Smooth muscle cell (in vitro differentiated cells): ENCODE measurements around the gene NCKAP1. TPM values are rescaled to one million over a fixed set of nuclear protein-coding genes. Genes with fewer than 3 reads are reported as not detected.

Experiments used
- DNase-seq: peaks from one replicate; lab custom pipeline; 2025; ENCODE audit not compliant: unreplicated experiment; lab: John Stamatoyannopoulos, UW
- H2AFZ ChIP-seq: fragments of 200-600 bp; sonication (generic); 2 replicates; pipeline ENCODE4 v1.6.0; 2016; ENCODE audit warnings: antibody characterized with exemption, low read depth, mild to moderate bottlenecking
- H3F3A ChIP-seq: fragments of 200-600 bp; sonication (generic); 2 replicates; pipeline ENCODE4 v1.6.0; 2017; ENCODE audit warnings: antibody characterized with exemption, low read depth
- H3K27ac ChIP-seq: fragments of 200-600 bp; sonication (generic); 2 replicates; pipeline ENCODE4 v1.5.1; 2016; ENCODE audit warnings: low read depth, mild to moderate bottlenecking
- H3K27me3 ChIP-seq: fragments of 200-600 bp; sonication (generic); 2 replicates; pipeline ENCODE4 v1.6.1; 2016; ENCODE audit warnings: low read depth, mild to moderate bottlenecking
- H3K36me3 ChIP-seq: fragments of 200-600 bp; sonication (generic); 2 replicates; pipeline ENCODE4 v1.5.1; 2016; ENCODE audit warnings: low read depth
- H3K4me1 ChIP-seq: fragments of 200-600 bp; sonication (generic); 2 replicates; pipeline ENCODE4 v1.5.1; 2016; ENCODE audit warnings: low read depth
- H3K4me2 ChIP-seq: fragments of 200-600 bp; sonication (generic); 2 replicates; pipeline ENCODE4 v1.6.0; 2016; ENCODE audit warnings: mild to moderate bottlenecking
- H3K4me3 ChIP-seq: fragments of 200-600 bp; sonication (generic); 2 replicates; pipeline ENCODE4 v1.5.1; 2016; ENCODE audit warnings: mild to moderate bottlenecking
- H3K79me2 ChIP-seq: fragments of 200-600 bp; sonication (generic); 2 replicates; pipeline ENCODE4 v1.6.0; 2016; ENCODE audit warnings: low read depth, mild to moderate bottlenecking
- H3K9ac ChIP-seq: fragments of 200-600 bp; sonication (generic); 2 replicates; pipeline ENCODE4 v1.6.0; 2016; ENCODE audit warnings: low read depth
- H3K9me3 ChIP-seq: fragments of 200-600 bp; sonication (generic); replicated peaks from 2 replicates; pipeline ENCODE4 v1.5.1; 2016; ENCODE audit warnings: low read depth
- H4K20me1 ChIP-seq: fragments of 200-600 bp; sonication (generic); 2 replicates; pipeline ENCODE4 v1.6.0; 2016; ENCODE audit warnings: low read depth
- CTCF ChIP-seq: fragments of 200-600 bp; sonication (generic); IDR thresholded peaks from 2 replicates; pipeline ENCODE4 v1.5.1; 2017; ENCODE audit warnings: borderline replicate concordance, mild to moderate bottlenecking, antibody characterized with exemption; ENCODE audit not compliant: insufficient read depth, poor library complexity, severe bottlenecking
- WGBS: methylation state at CpG from one replicate; pipeline ENCODE4 v1.1.7; 2016; ENCODE audit warnings: low lambda C conversion rate; 5-methylcytosine and 5-hydroxymethylcytosine counted together
- polyA plus RNA-seq: library from polyadenylated mRNA; unstranded; fragments of >200 nt; fragmentation: Nextera tagmentation; extraction: Ambion mirVana; gene quantifications from 2 replicates; pipeline ENCODE4 v1.2.1, GENCODE V29; 2016
- total RNA-seq: library from RNA; depleted of rRNA; stranded (reverse); fragments of >200 nt; gene quantifications from 2 replicates; pipeline ENCODE4 v1.2.3, GENCODE V29; 2014

The NCKAP1 gene
- total RNA-seq = 209 and 210 TPM in 2 replicates
- polyA plus RNA-seq = 54.2 and 60.4 TPM in 2 replicates

- Histone ChIP-seq H3K4me1 (peaks cover 30% of the 10 kb centered on the region), H3F3A (peaks cover 16% of the 10 kb centered on the region), H3K9ac (peak within 1 kb of the TSS; percentile 95), H3K4me2 (peak within 1 kb of the TSS; percentile 87), H3K27me3 (no peaks in the 10 kb centered on the region), H4K20me1 (peaks cover 35% of the 10 kb centered on the region), H3K9me3 (no peaks in the 10 kb centered on the region), H2AFZ (peak within 1 kb of the TSS; percentile 99), H3K36me3 (no peaks in the 10 kb centered on the region), H3K4me3 (peak within 1 kb of the TSS; percentile 64), H3K79me2 (peaks cover 39% of the 10 kb centered on the region), H3K27ac (peak within 1 kb of the TSS; percentile 93)
- peak; percentile 89 for DNase-seq
- 8% methylated on average over 32 of the region's 68 CpGs for WGBS
- TF ChIP-seq CTCF = peak; percentile 95
These were observed at the start of gene NCKAP1 for GRCh38 chr2:183038341-183039300. Gene NCKAP1, minus strand, starts transcription at chr2:183038457. Its CDS starts 358 bp downstream, at chr2:183038099.

GRCh38 chr2:183081911-183082310 is 43.7 kb upstream of the NCKAP1 start:
- no peak overlapping the region for H3K4me3 ChIP-seq
- no peak overlapping the region for H3K9ac ChIP-seq
- H3K36me3 ChIP-seq = no peaks in the 10 kb centered on the region
- peaks cover 3% of the 10 kb centered on the region for H3K4me1 ChIP-seq
- no peaks in the 10 kb centered on the region for H3K9me3 ChIP-seq
- H3K79me2 ChIP-seq = no peaks in the 10 kb centered on the region
- no peaks in the 10 kb centered on the region for H3K27me3 ChIP-seq
- WGBS = 44% methylated on average over 1 of the region's 1 CpG
- no peak overlapping the region for H3K4me2 ChIP-seq
- H4K20me1 ChIP-seq = no peaks in the 10 kb centered on the region
- TF ChIP-seq CTCF = no peak
- DNase-seq = no peak
- H3F3A ChIP-seq = no peaks in the 10 kb centered on the region
- H2AFZ ChIP-seq = no peak overlapping the region
- no peak overlapping the region for H3K27ac ChIP-seq

GRCh38 chr2:183079139-183079775 is 41.0 kb upstream of the NCKAP1 start:
- Histone ChIP-seq H3K9me3 (no peaks in the 10 kb centered on the region), H3K27ac (no peak overlapping the region), H3F3A (no peaks in the 10 kb centered on the region), H2AFZ (peak overlapping the region; percentile 99), H3K4me1 (peaks cover 3% of the 10 kb centered on the region), H3K36me3 (no peaks in the 10 kb centered on the region), H3K27me3 (peaks cover 6% of the 10 kb centered on the region), H4K20me1 (no peaks in the 10 kb centered on the region), H3K79me2 (no peaks in the 10 kb centered on the region), H3K9ac (peak overlapping the region; percentile 45), H3K4me3 (peak overlapping the region; percentile 77), H3K4me2 (peak overlapping the region; percentile 95)
- 57% methylated on average over 13 of the region's 13 CpGs for WGBS
- no peak for DNase-seq
- TF ChIP-seq CTCF = no peak
